AG09309 (cell line): ENCODE results near the gene MYO16.

Experiments
- DNase-seq: peaks from one replicate; pipeline ENCODE4 v3.0.0-alpha.2; 2010; ENCODE audit warnings: low read depth
- H3K4me3 ChIP-seq: 2 replicates; pipeline ENCODE4 v1.5.1; 2011; ENCODE audit warnings: mild to moderate bottlenecking, low read depth, low read length, moderate library complexity; ENCODE audit not compliant: control insufficient read depth
- CTCF ChIP-seq: IDR thresholded peaks from 2 replicates; pipeline ENCODE4 v1.5.1; 2011; ENCODE audit warnings: mild to moderate bottlenecking, low read depth, low read length, inconsistent platforms; ENCODE audit not compliant: insufficient read depth, control insufficient read depth; ENCODE audit errors: missing control alignments

The MYO16 gene

GRCh38 chr13:109028624-109029023 lies 399.2 kb downstream of the MYO16 start:
- H3K4me3 ChIP-seq: no peak overlapping the region
- DNase-seq: no peak

GRCh38 chr13:109033090-109033489 lies 403.7 kb downstream of the MYO16 start:
- no peak for TF ChIP-seq CTCF
- DNase-seq: no peak
- H3K4me3 ChIP-seq: no peak overlapping the region

More at GRCh38 chr13:109028624-109029023, 399.2 kb downstream of the MYO16 start:
- TF ChIP-seq CTCF: no peak

GRCh38 chr13:109036078-109036780 lies 406.8 kb downstream of the MYO16 start:
- no peak for DNase-seq
- TF ChIP-seq CTCF: no peak
- no peak overlapping the region for H3K4me3 ChIP-seq

GRCh38 chr13:109043636-109044035 lies 414.2 kb downstream of the MYO16 start:
- no peak overlapping the region for H3K4me3 ChIP-seq
- no peak for DNase-seq
- no peak for TF ChIP-seq CTCF

- no peak for TF ChIP-seq CTCF
- no peak overlapping the region for H3K4me3 ChIP-seq
Measured at GRCh38 chr13:109055850-109056249, 426.4 kb downstream of the MYO16 start.

GRCh38 chr13:109058087-109058486 lies 428.7 kb downstream of the MYO16 start:
- no peak for TF ChIP-seq CTCF
- no peak for DNase-seq
- H3K4me3 ChIP-seq: no peak overlapping the region

More at GRCh38 chr13:109055850-109056249, 426.4 kb downstream of the MYO16 start:
- no peak for DNase-seq
